Duodenal mucosa (tissue), 2 donors: ENCODE measurements around the gene CHRNA1.

Experiments used
- H3K27ac ChIP-seq: one replicate; pipeline ENCODE4 v1.7.0; 2013; ENCODE audit warnings: low read depth, low read length
- H3K27me3 ChIP-seq, 2 donors: one replicate each; pipeline ENCODE4 v1.7.0; 2013; ENCODE audit warnings: low read length in 2 of 2, control low read depth in 1 of 2; ENCODE audit not compliant: insufficient read depth in 2 of 2, control insufficient read depth in 1 of 2
- H3K36me3 ChIP-seq, 2 donors: one replicate each; pipeline ENCODE4 v1.7.0; 2013; ENCODE audit warnings: low read length in 2 of 2, control low read depth in 1 of 2; ENCODE audit not compliant: insufficient read depth in 2 of 2, control insufficient read depth in 1 of 2
- H3K4me1 ChIP-seq, 2 donors: one replicate each; pipeline ENCODE4 v1.7.0; 2013; ENCODE audit warnings: low read length in 2 of 2, control low read depth in 1 of 2; ENCODE audit not compliant: insufficient read depth in 2 of 2, control insufficient read depth in 1 of 2
- H3K4me3 ChIP-seq, 2 donors: one replicate each; pipeline ENCODE4 v1.7.0; 2013; ENCODE audit warnings: low read length in 2 of 2, low read depth in 1 of 2
- H3K9ac ChIP-seq, 2 donors: one replicate each; pipeline ENCODE4 v1.7.0; 2013; ENCODE audit warnings: low read length in 2 of 2, low read depth in 1 of 2
- H3K9me3 ChIP-seq, 2 donors: one replicate each; pipeline ENCODE4 v1.7.0; 2013; ENCODE audit warnings: low read length in 2 of 2, control low read depth in 1 of 2; ENCODE audit not compliant: control insufficient read depth in 1 of 2

CHRNA1 gene

DNA sequence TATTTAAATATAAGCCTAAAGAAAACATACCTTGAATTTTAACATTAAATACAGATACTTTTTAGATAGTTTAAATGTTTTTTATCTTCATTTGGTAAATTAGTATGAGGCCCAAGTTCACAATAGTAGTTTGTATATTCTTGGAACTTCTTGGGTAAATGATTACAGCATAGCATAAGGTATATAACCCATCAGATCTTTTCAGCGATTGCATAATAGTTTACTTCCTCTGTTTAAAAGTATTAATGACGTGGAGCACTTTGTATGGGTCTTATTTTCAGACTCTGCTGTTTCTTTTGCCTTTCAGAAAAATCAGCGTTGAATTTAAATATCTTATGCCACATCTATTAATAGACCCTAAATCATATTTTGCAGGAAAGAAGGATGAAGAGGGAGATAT is 60.2 kb downstream of the CHRNA1 start:
- no peaks in the 10 kb centered on the region for H3K9me3 ChIP-seq
- H3K4me3 ChIP-seq = no peak overlapping the region
- H3K27ac ChIP-seq = no peak overlapping the region
- H3K36me3 ChIP-seq = no peaks in the 10 kb centered on the region
- no peaks in the 10 kb centered on the region for H3K4me1 ChIP-seq
- H3K9ac ChIP-seq = no peak overlapping the region
- peaks cover 0 to 2% of the 10 kb centered on the region in 2 donors for H3K27me3 ChIP-seq

DNA sequence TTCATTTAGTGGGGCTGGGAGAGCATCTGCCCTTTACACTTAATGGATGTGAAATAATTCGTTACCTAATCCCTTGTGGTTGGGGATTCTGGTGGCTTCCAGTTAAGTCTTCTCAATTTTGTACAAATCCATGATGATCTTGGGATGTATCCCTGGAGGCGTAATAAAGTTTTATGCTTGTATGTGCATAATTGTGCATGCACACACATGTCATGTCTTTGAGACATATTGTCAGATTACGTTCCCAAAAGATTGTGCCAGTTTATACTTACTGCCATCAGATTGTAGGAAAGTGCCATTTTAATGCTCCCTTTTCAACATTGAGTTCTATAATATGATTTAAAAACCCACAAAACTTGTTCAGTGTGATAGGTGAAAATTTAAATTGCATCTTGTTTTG is 60.8 kb downstream of the CHRNA1 start:
- H3K9ac ChIP-seq = no peak overlapping the region
- peaks cover 0 to 2% of the 10 kb centered on the region in 2 donors for H3K27me3 ChIP-seq
- H3K4me3 ChIP-seq = no peak overlapping the region
- H3K27ac ChIP-seq = no peak overlapping the region
- no peaks in the 10 kb centered on the region for H3K9me3 ChIP-seq
- no peaks in the 10 kb centered on the region for H3K36me3 ChIP-seq
- no peaks in the 10 kb centered on the region for H3K4me1 ChIP-seq

DNA sequence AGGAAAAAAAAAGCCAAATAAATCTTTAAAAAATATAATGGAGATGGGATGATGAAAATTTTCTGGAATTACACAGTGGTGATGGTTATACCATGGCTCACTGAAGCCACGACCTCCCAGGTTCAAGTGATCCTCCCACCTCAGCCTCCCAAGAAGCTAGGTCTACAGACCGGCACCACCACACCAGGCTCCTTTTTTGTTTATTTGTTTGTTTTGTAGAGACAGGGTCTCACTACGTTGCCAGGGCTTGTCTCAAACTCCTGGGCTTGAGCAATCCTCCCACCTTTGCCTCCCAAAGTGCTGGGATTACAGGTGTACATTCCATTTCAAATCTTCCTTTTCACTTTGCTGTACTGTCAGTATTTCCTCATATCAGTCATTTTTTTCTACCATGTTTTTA is 61.7 kb downstream of the CHRNA1 start:
- no peak overlapping the region for H3K9ac ChIP-seq
- no peaks in the 10 kb centered on the region for H3K9me3 ChIP-seq
- no peaks in the 10 kb centered on the region for H3K4me1 ChIP-seq
- no peak overlapping the region for H3K27ac ChIP-seq
- no peak overlapping the region for H3K4me3 ChIP-seq
- peaks cover 0 to 2% of the 10 kb centered on the region in 2 donors for H3K27me3 ChIP-seq
- H3K36me3 ChIP-seq = no peaks in the 10 kb centered on the region

DNA sequence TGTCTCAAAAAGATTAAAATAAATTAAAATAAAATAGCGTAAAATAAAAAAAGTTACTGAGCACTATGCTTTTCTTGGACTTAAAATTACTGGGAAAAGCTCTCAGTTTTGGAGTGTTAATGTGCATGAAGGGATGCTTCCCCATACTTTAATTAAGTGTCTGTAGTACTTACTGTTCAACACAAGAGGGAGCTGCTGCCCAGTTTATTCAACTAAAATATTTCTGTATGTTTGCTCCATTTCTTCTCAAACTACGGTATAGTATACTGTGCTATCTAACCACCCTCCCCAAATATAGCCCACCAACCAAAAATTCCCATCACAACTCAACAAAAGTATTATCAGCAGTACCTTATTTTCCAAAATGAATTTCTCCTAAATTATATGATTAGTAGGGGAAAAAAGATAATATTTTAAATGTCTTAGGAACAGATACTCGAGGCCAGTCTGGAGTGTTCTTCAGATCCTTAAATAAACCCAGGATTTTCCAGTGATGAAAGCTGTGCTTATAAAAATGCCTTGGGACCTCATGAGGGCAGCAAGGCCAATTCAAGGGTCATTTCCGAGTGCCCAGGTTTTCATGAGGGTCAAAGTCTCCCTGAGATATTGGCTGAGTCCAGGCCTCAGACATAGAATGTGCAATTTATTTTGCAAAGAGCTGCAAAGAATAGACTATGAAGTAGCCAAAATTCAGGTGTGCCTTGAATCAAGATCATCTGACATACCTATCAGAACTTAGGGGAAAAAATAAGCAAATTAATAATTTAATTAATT is 64.1 kb downstream of the CHRNA1 start:
- Histone ChIP-seq H3K27ac (no peak overlapping the region), H3K4me3 (no peak overlapping the region), H3K36me3 (no peaks in the 10 kb centered on the region), H3K4me1 (no peaks in the 10 kb centered on the region), H3K9me3 (no peaks in the 10 kb centered on the region), H3K27me3 (peaks cover 2 to 3% of the 10 kb centered on the region in 2 donors), H3K9ac (no peak overlapping the region)
